Gastroesophageal sphincter (tissue), 3 donors: ENCODE results near the gene AREL1.

Source experiments
- EP300 ChIP-seq: sonication (generic); formaldehyde crosslinking; IDR thresholded peaks from one replicate; pipeline ENCODE4 v1.6.1; 2017; ENCODE audit warnings: antibody characterized with exemption, mild to moderate bottlenecking
- TF ChIP-seq, protein P1 (sequence below), 4 experiments: fragments of 200-600 bp in 2 of 4; fragments of 450-650 bp in 2 of 4; sonication (generic) in 1 of 4; IDR thresholded peaks; one replicate each; pipeline ENCODE4 v1.5.1; 2017 to 2019; ENCODE audit warnings: antibody characterized with exemption in 4 of 4, mild to moderate bottlenecking in 2 of 4, moderate library complexity in 2 of 4

DNA sequence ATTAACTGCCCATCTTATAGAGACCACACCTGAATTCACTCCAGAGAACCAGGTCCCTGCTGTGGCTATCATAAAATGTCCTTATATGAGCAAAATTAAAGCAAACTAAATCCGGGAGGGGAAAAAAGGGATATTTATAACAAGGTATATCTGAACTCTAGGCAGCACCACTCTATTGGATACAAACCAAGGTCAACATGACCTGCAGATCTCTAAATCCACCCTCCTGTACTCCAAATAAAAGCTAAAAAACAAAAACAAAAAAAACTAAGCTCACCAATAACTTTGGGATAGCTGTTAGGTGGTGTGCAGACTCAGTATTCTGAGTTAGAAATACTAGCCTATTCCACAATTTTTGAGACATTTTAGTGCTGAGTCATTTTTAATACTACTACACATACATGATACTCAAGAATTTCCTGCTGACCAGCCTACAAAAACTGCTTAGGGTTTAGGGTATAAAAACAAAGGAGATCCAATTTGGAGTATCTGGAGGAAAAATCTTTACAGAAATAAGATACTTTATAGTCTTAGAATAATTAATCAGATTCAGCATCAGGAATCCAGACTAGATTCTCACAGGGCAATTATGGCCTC is 54.2 kb downstream of the AREL1 start:
- TF ChIP-seq, protein P1, sequence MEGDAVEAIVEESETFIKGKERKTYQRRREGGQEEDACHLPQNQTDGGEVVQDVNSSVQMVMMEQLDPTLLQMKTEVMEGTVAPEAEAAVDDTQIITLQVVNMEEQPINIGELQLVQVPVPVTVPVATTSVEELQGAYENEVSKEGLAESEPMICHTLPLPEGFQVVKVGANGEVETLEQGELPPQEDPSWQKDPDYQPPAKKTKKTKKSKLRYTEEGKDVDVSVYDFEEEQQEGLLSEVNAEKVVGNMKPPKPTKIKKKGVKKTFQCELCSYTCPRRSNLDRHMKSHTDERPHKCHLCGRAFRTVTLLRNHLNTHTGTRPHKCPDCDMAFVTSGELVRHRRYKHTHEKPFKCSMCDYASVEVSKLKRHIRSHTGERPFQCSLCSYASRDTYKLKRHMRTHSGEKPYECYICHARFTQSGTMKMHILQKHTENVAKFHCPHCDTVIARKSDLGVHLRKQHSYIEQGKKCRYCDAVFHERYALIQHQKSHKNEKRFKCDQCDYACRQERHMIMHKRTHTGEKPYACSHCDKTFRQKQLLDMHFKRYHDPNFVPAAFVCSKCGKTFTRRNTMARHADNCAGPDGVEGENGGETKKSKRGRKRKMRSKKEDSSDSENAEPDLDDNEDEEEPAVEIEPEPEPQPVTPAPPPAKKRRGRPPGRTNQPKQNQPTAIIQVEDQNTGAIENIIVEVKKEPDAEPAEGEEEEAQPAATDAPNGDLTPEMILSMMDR (IDR thresholded peaks at IDR 0.05), result no peak
- no peak for TF ChIP-seq EP300
